ENCODE data around the gene FADS1. TPM values are rescaled to one million over a fixed set of nuclear protein-coding genes. Genes with fewer than 3 reads are reported as not detected.

Gene FADS1
- total and polyA plus RNA-seq, 2 donors from 2014 or later, result 6.7 to 19.5 TPM

GRCh38 chr11:61783717-61784505, 32.9 kb downstream of the FADS1 start:
- no peak overlapping the region for H3K4me3 ChIP-seq (ENCODE audit: low read length in 3 of 3)
- H3K4me1 ChIP-seq (ENCODE audit: control insufficient read depth in 2 of 3, insufficient read depth in 2 of 3, low read depth in 1 of 3, low read length in 3 of 3), result no peaks in the 10 kb centered on the region
- no peak overlapping the region for H3K9ac ChIP-seq (ENCODE audit: low read length in 3 of 3)
- DNase-seq (peak in 1 of 5 donors; percentile 49), FAIRE-seq (no peak)
- no peaks in the 10 kb centered on the region for H3K27me3 ChIP-seq (ENCODE audit: control insufficient read depth, insufficient read depth, low read length)
- intact Hi-C loops (cut with DNase I), result no loop called here
- H3K27ac ChIP-seq (ENCODE audit: low read depth in 2 of 2, low read length in 2 of 2), result no peak overlapping the region
- no peaks in the 10 kb centered on the region for H3K9me3 ChIP-seq (ENCODE audit: control insufficient read depth in 2 of 3, insufficient read depth in 1 of 3, low read length in 3 of 3)
- no peak for TF ChIP-seq CTCF (IDR thresholded peaks at IDR 0.05; ENCODE audit: borderline replicate concordance, extremely low read depth, insufficient read depth)
- H3K36me3 ChIP-seq (ENCODE audit: control insufficient read depth in 2 of 3, insufficient read depth in 3 of 3, low read length in 3 of 3), result peaks cover 3 to 28% (median 11%) of the 10 kb centered on the region in 3 donors

GRCh38 chr11:61782841-61783240, 34.0 kb downstream of the FADS1 start:
- no peak overlapping the region for H3K9ac ChIP-seq (ENCODE audit: low read length in 3 of 3)
- DNase-seq (peak in 1 of 5 donors; percentile 44), FAIRE-seq (no peak)
- no peak for TF ChIP-seq CTCF (IDR thresholded peaks at IDR 0.05; ENCODE audit: borderline replicate concordance, extremely low read depth, insufficient read depth)
- no peak overlapping the region for H3K27ac ChIP-seq (ENCODE audit: low read depth in 2 of 2, low read length in 2 of 2)
- peaks cover 0 to 23% (median 9%) of the 10 kb centered on the region in 3 donors for H3K36me3 ChIP-seq (ENCODE audit: control insufficient read depth in 2 of 3, insufficient read depth in 3 of 3, low read length in 3 of 3)
- H3K27me3 ChIP-seq (ENCODE audit: control insufficient read depth, insufficient read depth, low read length), result no peaks in the 10 kb centered on the region
- no peak overlapping the region for H3K4me3 ChIP-seq (ENCODE audit: low read length in 3 of 3)
- no peaks in the 10 kb centered on the region for H3K4me1 ChIP-seq (ENCODE audit: control insufficient read depth in 2 of 3, insufficient read depth in 2 of 3, low read depth in 1 of 3, low read length in 3 of 3)
- no peaks in the 10 kb centered on the region for H3K9me3 ChIP-seq (ENCODE audit: control insufficient read depth in 2 of 3, insufficient read depth in 1 of 3, low read length in 3 of 3)
- intact Hi-C loops (cut with DNase I), result no loop called here

- H3K36me3 ChIP-seq (ENCODE audit: control insufficient read depth in 2 of 3, insufficient read depth in 3 of 3, low read length in 3 of 3), result peaks cover 0 to 18% (median 6%) of the 10 kb centered on the region in 3 donors
- FAIRE-seq (no peak), DNase-seq (no peak)
These were observed 34.5 kb downstream of the FADS1 start for GRCh38 chr11:61782299-61782698.

More at GRCh38 chr11:61782299-61782698, 34.5 kb downstream of the FADS1 start:
- Histone ChIP-seq H3K27me3 (ENCODE audit: control insufficient read depth, insufficient read depth, low read length) (no peaks in the 10 kb centered on the region), H3K4me1 (ENCODE audit: control insufficient read depth in 2 of 3, insufficient read depth in 2 of 3, low read depth in 1 of 3, low read length in 3 of 3) (no peaks in the 10 kb centered on the region), H3K4me3 (ENCODE audit: low read length in 3 of 3) (no peak overlapping the region), H3K9me3 (ENCODE audit: control insufficient read depth in 2 of 3, insufficient read depth in 1 of 3, low read length in 3 of 3) (no peaks in the 10 kb centered on the region), H3K9ac (ENCODE audit: low read length in 3 of 3) (no peak overlapping the region), H3K27ac (ENCODE audit: low read depth in 2 of 2, low read length in 2 of 2) (no peak overlapping the region)
- no peak for TF ChIP-seq CTCF (IDR thresholded peaks at IDR 0.05; ENCODE audit: borderline replicate concordance, extremely low read depth, insufficient read depth)
- intact Hi-C loops (cut with DNase I), result no loop called here
